CD14-positive monocyte (primary cell): Measurements from ENCODE around the gene IL1B. TPM values are rescaled to one million over a fixed set of nuclear protein-coding genes. Genes with fewer than 3 reads are reported as not detected.
"Not testable (repeated sequence)": the region's sequence is repeated elsewhere in the genome, so short reads cannot be mapped to it uniquely, and the experiment has no call there.

Source experiments
- DNase-seq, 3 donors: peaks; one replicate each; pipeline ENCODE4 v3.0.0-alpha.2; 2011 to 2022
- H2AFZ ChIP-seq: 2 replicates; pipeline ENCODE4 v1.6.0; 2012; ENCODE audit warnings: mild to moderate bottlenecking, low read depth, low read length, inconsistent platforms; ENCODE audit not compliant: insufficient read depth, poor library complexity, severe bottlenecking
- H3K27ac ChIP-seq, 2 donors: 1 replicate in 1 of 2; 2 replicates in 1 of 2; pipeline ENCODE4 v1.5.1; 2012 to 2013; ENCODE audit warnings: low read length in 2 of 2, control low read depth in 1 of 2, inconsistent platforms in 1 of 2, low read depth in 1 of 2, mild to moderate bottlenecking in 1 of 2
- H3K27me3 ChIP-seq, 2 donors: one replicate each; pipeline versions ENCODE4 v1.6.0 to v1.6.1; 2011 to 2013; ENCODE audit warnings: low read length in 2 of 2; ENCODE audit not compliant: control insufficient read depth in 2 of 2, insufficient read depth in 2 of 2
- H3K36me3 ChIP-seq, 2 donors: replicated peaks in 1 of 2; 1 replicate in 1 of 2; 2 replicates in 1 of 2; pipeline versions ENCODE4 v1.5.1 to v1.6.1; 2012 to 2013; ENCODE audit warnings: low read length in 2 of 2, control low read depth in 1 of 2, inconsistent platforms in 1 of 2, mild to moderate bottlenecking in 1 of 2; ENCODE audit not compliant: insufficient read depth in 2 of 2, control insufficient read depth in 1 of 2
- H3K4me1 ChIP-seq, 2 donors: 1 replicate in 1 of 2; 2 replicates in 1 of 2; pipeline versions ENCODE4 v1.5.1 to v1.6.1; 2012 to 2013; ENCODE audit warnings: low read length in 2 of 2, control low read depth in 1 of 2, inconsistent platforms in 1 of 2, mild to moderate bottlenecking in 1 of 2, moderate library complexity in 1 of 2; ENCODE audit not compliant: insufficient read depth in 2 of 2, control insufficient read depth in 1 of 2
- H3K4me2 ChIP-seq: replicated peaks from 2 replicates; pipeline ENCODE3; 2012; ENCODE audit warnings: low read length, moderate library complexity, mild to moderate bottlenecking; ENCODE audit not compliant: poor library complexity, severe bottlenecking; ENCODE audit errors: extremely low read depth
- H3K4me3 ChIP-seq, 3 experiments: fragments of 200-600 bp in 1 of 3; sonication (generic) in 1 of 3; replicated peaks in 1 of 3; 1 replicate in 2 of 3; 2 replicates in 1 of 3; pipeline ENCODE4 v1.5.1; 2011 to 2013; ENCODE audit warnings: low read length in 3 of 3, mild to moderate bottlenecking in 3 of 3, control low read depth in 2 of 3, low read depth in 2 of 3, inconsistent platforms in 1 of 3, moderate library complexity in 1 of 3
- H3K79me2 ChIP-seq: 2 replicates; pipeline ENCODE4 v1.6.0; 2012; ENCODE audit warnings: mild to moderate bottlenecking, control low read depth, inconsistent platforms, low read length, moderate library complexity; ENCODE audit not compliant: insufficient read depth
- H3K9ac ChIP-seq: 2 replicates; pipeline ENCODE4 v1.6.0; 2017; ENCODE audit warnings: low read length, mild to moderate bottlenecking; ENCODE audit not compliant: insufficient read depth, poor library complexity, severe bottlenecking
- H3K9me3 ChIP-seq, 2 donors: replicated peaks in 1 of 2; 1 replicate in 1 of 2; 2 replicates in 1 of 2; pipeline versions ENCODE4 v1.5.1 to v1.6.1; 2012 to 2013; ENCODE audit warnings: low read length in 2 of 2, control low read depth in 1 of 2; ENCODE audit not compliant: control insufficient read depth in 1 of 2, insufficient read depth in 1 of 2
- H4K20me1 ChIP-seq: 2 replicates; pipeline ENCODE4 v1.6.0; 2012; ENCODE audit warnings: mild to moderate bottlenecking, low read length, control low read depth, moderate library complexity; ENCODE audit not compliant: insufficient read depth
- H3K27ac Mint-ChIP-seq, 7 donors: one replicate each; pipeline ENCODE4 v1.8.0; 2020; ENCODE audit warnings: mild to moderate bottlenecking in 7 of 7, mixed read lengths in 7 of 7, moderate library complexity in 6 of 7, inconsistent platforms in 2 of 7
- H3K27me3 Mint-ChIP-seq, 3 donors: one replicate each; pipeline ENCODE4 v1.8.0; 2021 to 2022; ENCODE audit warnings: low read depth in 3 of 3, mild to moderate bottlenecking in 3 of 3, mixed read lengths in 3 of 3, moderate library complexity in 3 of 3, inconsistent platforms in 1 of 3
- H3K36me3 Mint-ChIP-seq, 2 donors: one replicate each; pipeline ENCODE4 v1.8.0; 2020; ENCODE audit warnings: mixed read lengths in 2 of 2, inconsistent platforms in 1 of 2, mild to moderate bottlenecking in 1 of 2
- H3K4me1 Mint-ChIP-seq: one replicate; pipeline ENCODE4 v1.8.0; 2020; ENCODE audit warnings: mild to moderate bottlenecking, mixed read lengths
- H3K4me3 Mint-ChIP-seq, 2 donors: one replicate each; pipeline ENCODE4 v1.8.0; 2020; ENCODE audit warnings: mild to moderate bottlenecking in 2 of 2, mixed read lengths in 2 of 2, moderate library complexity in 1 of 2
- H3K9me3 Mint-ChIP-seq, 7 donors: one replicate each; pipeline ENCODE4 v1.8.0; 2020 to 2022; ENCODE audit warnings: mixed read lengths in 7 of 7, mild to moderate bottlenecking in 6 of 7, moderate library complexity in 6 of 7, inconsistent platforms in 2 of 7
- WGBS: methylation state at CpG from one replicate; pipeline ENCODE4 v1.1.5; 2013; ENCODE audit warnings: missing lambda C conversion rate; ENCODE audit not compliant: insufficient coverage; 5-methylcytosine and 5-hydroxymethylcytosine counted together
- intact Hi-C, 2 donors: fragments of 100-400 bp; cut with micrococcal nuclease; formaldehyde crosslinking; loops; one replicate each; pipeline versions ENCODE4 v1.15.0 to v1.15.1; 2023
- polyA plus RNA-seq, 3 donors: library from polyadenylated mRNA; depleted of rRNA in 1 of 3; unstranded in 2 of 3; stranded (reverse) in 1 of 3; fragments of 300-500 nt in 2 of 3; fragments of >200 nt in 1 of 3; fragmentation: Illumina TruSeq in 2 of 3; gene quantifications; 1 replicate in 2 of 3; 2 replicates in 1 of 3; pipeline ENCODE4 v1.2.3, GENCODE V29; 2012 to 2021
- TF ChIP-seq, protein P1 (sequence below): fragments of 200-600 bp; IDR thresholded peaks from one replicate; pipeline ENCODE4 v1.8.0; 2022; ENCODE audit warnings: antibody characterized with exemption, mild to moderate bottlenecking

The IL1B gene
- polyA plus RNA-seq, 3 donors: 65.1 to 1,419 (median 114) TPM

DNA sequence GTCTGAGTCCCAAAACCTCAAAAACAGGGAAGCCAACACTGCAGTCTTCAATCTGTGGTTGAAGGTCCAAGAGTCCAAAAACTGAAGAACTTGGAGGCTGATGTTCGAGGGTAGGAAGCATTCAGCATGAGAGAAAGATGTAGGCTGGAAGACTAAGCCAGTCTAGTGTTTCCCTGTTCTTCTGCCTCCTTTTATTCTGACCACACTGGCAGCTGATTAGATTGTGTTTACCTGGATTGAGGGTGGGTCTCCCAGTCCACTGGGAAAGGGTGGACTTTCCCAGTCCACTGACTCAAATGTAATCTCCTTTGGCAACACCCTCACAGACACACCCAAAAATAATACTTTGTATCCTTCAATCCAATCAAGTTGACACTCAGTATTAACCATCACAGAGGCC lies 27.5 kb upstream of the IL1B start:
- TF ChIP-seq, protein P1, sequence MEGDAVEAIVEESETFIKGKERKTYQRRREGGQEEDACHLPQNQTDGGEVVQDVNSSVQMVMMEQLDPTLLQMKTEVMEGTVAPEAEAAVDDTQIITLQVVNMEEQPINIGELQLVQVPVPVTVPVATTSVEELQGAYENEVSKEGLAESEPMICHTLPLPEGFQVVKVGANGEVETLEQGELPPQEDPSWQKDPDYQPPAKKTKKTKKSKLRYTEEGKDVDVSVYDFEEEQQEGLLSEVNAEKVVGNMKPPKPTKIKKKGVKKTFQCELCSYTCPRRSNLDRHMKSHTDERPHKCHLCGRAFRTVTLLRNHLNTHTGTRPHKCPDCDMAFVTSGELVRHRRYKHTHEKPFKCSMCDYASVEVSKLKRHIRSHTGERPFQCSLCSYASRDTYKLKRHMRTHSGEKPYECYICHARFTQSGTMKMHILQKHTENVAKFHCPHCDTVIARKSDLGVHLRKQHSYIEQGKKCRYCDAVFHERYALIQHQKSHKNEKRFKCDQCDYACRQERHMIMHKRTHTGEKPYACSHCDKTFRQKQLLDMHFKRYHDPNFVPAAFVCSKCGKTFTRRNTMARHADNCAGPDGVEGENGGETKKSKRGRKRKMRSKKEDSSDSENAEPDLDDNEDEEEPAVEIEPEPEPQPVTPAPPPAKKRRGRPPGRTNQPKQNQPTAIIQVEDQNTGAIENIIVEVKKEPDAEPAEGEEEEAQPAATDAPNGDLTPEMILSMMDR: no peak
- Mint-ChIP-seq H3K9me3 (peaks cover 12 to 37% (median 17%) of the 10 kb centered on the region in 7 donors), H3K27ac (no peak overlapping the region), H3K4me1 (peaks cover 5% of the 10 kb centered on the region), H3K27me3 (peaks cover 1 to 3% (median 2%) of the 10 kb centered on the region in 3 donors), H3K36me3 (peaks cover 0 to 3% of the 10 kb centered on the region in 2 donors), H3K4me3 (no peak overlapping the region)
- no peaks in the 10 kb centered on the region for H3K27me3 ChIP-seq
- H3K9ac ChIP-seq: no peak overlapping the region
- 100% methylated on average over 1 of the region's 1 CpG for WGBS
- no peak overlapping the region for H3K27ac ChIP-seq
- no peak for DNase-seq
- H3K9me3 ChIP-seq: peaks cover 3 to 29% of the 10 kb centered on the region in 2 donors
- H3K36me3 ChIP-seq: no peaks in the 10 kb centered on the region
- H3K79me2 ChIP-seq: no peaks in the 10 kb centered on the region
- H3K4me2 ChIP-seq: no peak overlapping the region
- H4K20me1 ChIP-seq: no peaks in the 10 kb centered on the region
- H3K4me3 ChIP-seq: no peak overlapping the region
- H2AFZ ChIP-seq: no peak overlapping the region
- peaks cover 6% of the 10 kb centered on the region in 2 donors for H3K4me1 ChIP-seq
- intact Hi-C loops: no loop called here

DNA sequence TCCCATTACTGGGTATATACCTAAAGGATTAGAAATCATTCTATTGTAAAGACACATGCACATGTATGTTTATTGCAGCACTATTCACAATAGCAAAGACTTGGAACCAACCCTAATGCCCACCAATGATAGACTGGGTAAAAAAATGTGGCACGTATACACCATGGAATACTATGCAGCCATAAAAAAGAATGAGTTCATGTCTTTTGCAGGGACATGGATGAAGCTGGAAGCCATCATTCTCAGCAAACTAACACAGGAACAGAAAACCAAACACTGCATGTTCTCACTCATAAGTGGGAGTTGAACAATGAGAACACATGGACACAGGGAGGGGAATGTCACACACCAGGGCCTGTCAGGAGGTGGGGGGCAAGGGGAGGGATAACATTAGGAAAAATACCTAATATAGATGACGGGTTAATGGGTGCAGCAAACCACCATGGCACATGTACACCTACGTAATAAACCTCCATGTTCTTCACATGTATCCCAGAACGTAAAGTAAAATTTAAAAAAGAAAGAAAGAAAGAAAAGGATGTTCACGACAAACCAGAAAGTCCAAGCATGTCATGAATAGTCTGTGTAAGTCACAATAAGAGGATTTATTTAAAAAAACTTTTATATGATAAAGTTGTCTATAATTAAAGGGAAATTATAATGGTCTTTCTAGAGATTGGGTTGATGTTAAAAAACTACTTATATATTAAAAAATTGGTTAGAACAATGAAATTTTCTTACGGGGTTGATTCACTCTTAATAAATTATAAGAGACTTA lies 23.0 kb upstream of the IL1B start:
- H3K27me3 ChIP-seq, H3K36me3 ChIP-seq, H3K4me1 ChIP-seq, H3K4me3 ChIP-seq, H4K20me1 ChIP-seq, H3K27ac ChIP-seq, intact Hi-C loops, H3K9ac ChIP-seq, H3K79me2 ChIP-seq, H3K36me3 Mint-ChIP-seq, H3K27ac Mint-ChIP-seq, H3K27me3 Mint-ChIP-seq, H2AFZ ChIP-seq, H3K4me3 Mint-ChIP-seq, H3K4me2 ChIP-seq, DNase-seq, H3K4me1 Mint-ChIP-seq: not testable (repeated sequence)
- WGBS: no CpG with 5 or more reads among the region's 6 CpGs
- peaks cover 14 to 50% (median 34%) of the 10 kb centered on the region in 7 donors for H3K9me3 Mint-ChIP-seq
- peaks cover 3 to 30% of the 10 kb centered on the region in 2 donors for H3K9me3 ChIP-seq
